ENCODE data around the gene RNF168.

RNF168 gene

GRCh38 chr3:196541684-196542445 is 38.3 kb upstream of the RNF168 start:
- no peak overlapping the region for H3K4me3 ChIP-seq (ENCODE audit: low read depth, low read length)
- no peak for TF ChIP-seq CTCF (IDR thresholded peaks at IDR 0.05; ENCODE audit: borderline replicate concordance, insufficient read depth, low read depth, low read length)

GRCh38 chr3:196537319-196537984 is 33.9 kb upstream of the RNF168 start:
- H3K4me3 ChIP-seq (ENCODE audit: low read depth, low read length) = no peak overlapping the region
- TF ChIP-seq CTCF (IDR thresholded peaks at IDR 0.05; ENCODE audit: borderline replicate concordance, insufficient read depth, low read depth, low read length) = peak; percentile 56; the same call in 1 of the 2 replicates

GRCh38 chr3:196533260-196533681 is 29.7 kb upstream of the RNF168 start:
- no peak for TF ChIP-seq CTCF (IDR thresholded peaks at IDR 0.05; ENCODE audit: borderline replicate concordance, insufficient read depth, low read depth, low read length)
- H3K4me3 ChIP-seq (ENCODE audit: low read depth, low read length) = no peak overlapping the region

- TF ChIP-seq CTCF (IDR thresholded peaks at IDR 0.05; ENCODE audit: borderline replicate concordance, insufficient read depth, low read depth, low read length) = no peak
- H3K4me3 ChIP-seq (ENCODE audit: low read depth, low read length) = no peak overlapping the region
Measured at GRCh38 chr3:196531418-196531817, 27.9 kb upstream of the RNF168 start.

- peak; percentile 93 for TF ChIP-seq CTCF (IDR thresholded peaks at IDR 0.05; ENCODE audit: borderline replicate concordance, insufficient read depth, low read depth, low read length)
- H3K4me3 ChIP-seq (ENCODE audit: low read depth, low read length) = peak overlapping the region; percentile 65
Measured at GRCh38 chr3:196528639-196529233, 25.2 kb upstream of the RNF168 start.

- no peak for TF ChIP-seq CTCF (IDR thresholded peaks at IDR 0.05; ENCODE audit: borderline replicate concordance, insufficient read depth, low read depth, low read length)
- no peak overlapping the region for H3K4me3 ChIP-seq (ENCODE audit: low read depth, low read length)
Measured at GRCh38 chr3:196525141-196525540, 21.6 kb upstream of the RNF168 start.

Measured in GM12875 (cell line).